HEK293 (cell line): ENCODE results near the gene CYP26B1.

ENCODE experiments used
- CTCF ChIA-PET: fragments of 350-600 bp; formaldehyde crosslinking; extraction: SDS; loops from one replicate; lab custom pipeline; 2021; ENCODE audit warnings: antibody characterized with exemption; lab: Yijun Ruan, JAX
- POLR2A ChIA-PET: fragments of 300-600 bp; formaldehyde crosslinking; extraction: SDS; loops from one replicate; lab custom pipeline; 2020; ENCODE audit warnings: antibody characterized with exemption, inconsistent platforms; lab: Yijun Ruan, JAX
- H3K27ac ChIP-seq: fragments of 200-500 bp; sonication (Bioruptor generic); 2 replicates; pipeline ENCODE4 v1.5.1; 2014; ENCODE audit warnings: low read depth, low read length, control low read depth, inconsistent platforms; ENCODE audit errors: extremely low read depth
- H3K36me3 ChIP-seq, 2 experiments: fragments of 200-500 bp in 1 of 2; sonication (Bioruptor generic) in 1 of 2; 1 replicate in 1 of 2; 2 replicates in 1 of 2; pipeline ENCODE4 v1.5.1; 2014 to 2017; ENCODE audit warnings: inconsistent platforms in 2 of 2, low read length in 2 of 2; ENCODE audit not compliant: control insufficient read depth in 2 of 2, insufficient read depth in 1 of 2
- H3K4me1 ChIP-seq: fragments of 200-500 bp; sonication (Bioruptor generic); 2 replicates; pipeline ENCODE4 v1.5.1; 2014; ENCODE audit warnings: mild to moderate bottlenecking, low read length, inconsistent platforms; ENCODE audit not compliant: control insufficient read depth, insufficient read depth
- H3K4me3 ChIP-seq: 2 replicates; pipeline ENCODE4 v1.5.1; 2011; ENCODE audit warnings: low read depth, mild to moderate bottlenecking, control low read depth, low read length, moderate library complexity
- H3K9me3 ChIP-seq: fragments of 200-500 bp; sonication (Bioruptor generic); 2 replicates; pipeline ENCODE4 v1.5.1; 2014; ENCODE audit warnings: low read depth, low read length, inconsistent platforms; ENCODE audit not compliant: control insufficient read depth, insufficient read depth
- EGR2 ChIP-seq: fragments of 450-650 bp; formaldehyde crosslinking; IDR thresholded peaks from 2 replicates; pipeline ENCODE4 v1.5.1; 2016; ENCODE audit warnings: low read depth, missing biosample characterization, missing genetic modification characterization
- HIC1 ChIP-seq: fragments of 450-650 bp; formaldehyde crosslinking; IDR thresholded peaks from 2 replicates; pipeline ENCODE4 v1.5.1; 2016; ENCODE audit warnings: missing biosample characterization, missing genetic modification characterization
- HOXA7 ChIP-seq: sonication (generic); formaldehyde crosslinking; IDR thresholded peaks from 2 replicates; pipeline ENCODE4 v1.8.1; 2022; ENCODE audit warnings: missing genetic modification reagents, borderline replicate concordance
- SCRT2 ChIP-seq: fragments of 450-650 bp; formaldehyde crosslinking; IDR thresholded peaks from 2 replicates; pipeline ENCODE4 v1.5.1; 2016; ENCODE audit warnings: missing biosample characterization, missing genetic modification characterization
- SETDB1 ChIP-seq: IDR thresholded peaks from one replicate; pipeline ENCODE4 v1.6.1; 2017; ENCODE audit warnings: mild to moderate bottlenecking, low read length, moderate library complexity, mixed read lengths; ENCODE audit not compliant: insufficient read length
- TCF7L2 ChIP-seq: IDR thresholded peaks from 2 replicates; pipeline ENCODE4 v1.6.1; 2011; ENCODE audit warnings: low read depth, mild to moderate bottlenecking, inconsistent platforms, low read length, moderate library complexity, borderline replicate concordance
- ZBTB48 ChIP-seq: fragments of 450-650 bp; formaldehyde crosslinking; IDR thresholded peaks from 2 replicates; pipeline ENCODE4 v1.5.1; 2016; ENCODE audit warnings: missing biosample characterization, missing genetic modification characterization
- ZIC2 ChIP-seq: fragments of 450-650 bp; formaldehyde crosslinking; IDR thresholded peaks from 2 replicates; pipeline ENCODE4 v1.5.1; 2016; ENCODE audit warnings: missing biosample characterization, missing genetic modification characterization
- ZNF133 ChIP-seq: fragments of 450-650 bp; formaldehyde crosslinking; IDR thresholded peaks from 2 replicates; pipeline ENCODE4 v1.5.1; 2016; ENCODE audit warnings: missing biosample characterization, missing genetic modification characterization
- ZNF140 ChIP-seq: fragments of 450-650 bp; formaldehyde crosslinking; IDR thresholded peaks from 2 replicates; pipeline ENCODE4 v1.5.1; 2016; ENCODE audit warnings: missing biosample characterization, missing genetic modification characterization
- ZNF148 ChIP-seq: fragments of 450-650 bp; formaldehyde crosslinking; IDR thresholded peaks from 2 replicates; pipeline ENCODE4 v1.5.0; 2017; ENCODE audit warnings: missing biosample characterization, missing genetic modification characterization, borderline replicate concordance
- ZNF16 ChIP-seq: fragments of 450-650 bp; formaldehyde crosslinking; IDR thresholded peaks from 2 replicates; pipeline ENCODE4 v1.5.1; 2016; ENCODE audit warnings: low read depth, missing biosample characterization, missing genetic modification characterization
- ZNF324 ChIP-seq: fragments of 450-650 bp; formaldehyde crosslinking; IDR thresholded peaks from 2 replicates; pipeline ENCODE4 v1.5.1; 2016; ENCODE audit warnings: missing biosample characterization, missing genetic modification characterization
- ZNF362 ChIP-seq: fragments of 450-650 bp; formaldehyde crosslinking; IDR thresholded peaks from 2 replicates; pipeline ENCODE4 v1.5.1; 2016; ENCODE audit warnings: missing biosample characterization, missing genetic modification characterization
- ZNF404 ChIP-seq: fragments of 450-650 bp; formaldehyde crosslinking; IDR thresholded peaks from 2 replicates; pipeline ENCODE4 v1.5.1; 2017; ENCODE audit warnings: missing biosample characterization, missing genetic modification characterization
- ZNF426 ChIP-seq: fragments of 450-650 bp; formaldehyde crosslinking; IDR thresholded peaks from 2 replicates; pipeline ENCODE4 v1.5.1; 2017; ENCODE audit warnings: missing biosample characterization, missing genetic modification characterization, mild to moderate bottlenecking, inconsistent platforms, moderate library complexity
- ZNF488 ChIP-seq: fragments of 450-650 bp; formaldehyde crosslinking; IDR thresholded peaks from 2 replicates; pipeline ENCODE4 v1.5.1; 2016; ENCODE audit warnings: missing biosample characterization, missing genetic modification characterization
- ZNF514 ChIP-seq: fragments of 450-650 bp; formaldehyde crosslinking; IDR thresholded peaks from 2 replicates; pipeline ENCODE4 v1.5.1; 2016; ENCODE audit warnings: missing biosample characterization, missing genetic modification characterization
- ZNF555 ChIP-seq: fragments of 450-650 bp; formaldehyde crosslinking; conservative IDR thresholded peaks from 2 replicates; pipeline ENCODE4 v1.5.1; 2017; ENCODE audit warnings: missing biosample characterization, mild to moderate bottlenecking, missing genetic modification characterization, inconsistent platforms
- ZNF654 ChIP-seq: fragments of 450-650 bp; formaldehyde crosslinking; IDR thresholded peaks from 2 replicates; pipeline ENCODE4 v1.5.1; 2016; ENCODE audit warnings: low read depth, missing biosample characterization, missing genetic modification characterization
- ZNF692 ChIP-seq: fragments of 450-650 bp; formaldehyde crosslinking; IDR thresholded peaks from 2 replicates; pipeline ENCODE4 v1.5.1; 2016; ENCODE audit warnings: missing biosample characterization, missing genetic modification characterization
- ZNF768 ChIP-seq: fragments of 450-650 bp; formaldehyde crosslinking; IDR thresholded peaks from 2 replicates; pipeline ENCODE4 v1.5.1; 2018; ENCODE audit warnings: missing biosample characterization, mild to moderate bottlenecking, missing genetic modification characterization
- ZSCAN5A ChIP-seq: fragments of 450-650 bp; formaldehyde crosslinking; IDR thresholded peaks from 2 replicates; pipeline ENCODE4 v1.5.1; 2016; ENCODE audit warnings: missing biosample characterization, missing genetic modification characterization

The CYP26B1 gene

GRCh38 chr2:72090781-72091482 lies 56.7 kb downstream of the CYP26B1 start:
- Histone ChIP-seq H3K27ac (no peak overlapping the region), H3K4me1 (no peaks in the 10 kb centered on the region), H3K36me3 (no peaks in the 10 kb centered on the region), H3K4me3 (no peak overlapping the region), H3K9me3 (no peaks in the 10 kb centered on the region)
- TF ChIP-seq ZNF488 (tag by site-specific recombination) (no peak), ZSCAN5A (tag by site-specific recombination) (no peak), ZNF426 (tag by site-specific recombination) (no peak), ZNF514 (tag by site-specific recombination) (no peak), ZBTB48 (no peak), ZNF148 (no peak), ZNF555 (tag by site-specific recombination) (no peak), SETDB1 (no peak), ZNF768 (tag by site-specific recombination) (no peak), ZNF324 (no peak), EGR2 (tag by site-specific recombination) (no peak), ZIC2 (tag by site-specific recombination) (no peak), TCF7L2 (no peak), ZNF692 (tag by site-specific recombination) (no peak), ZNF654 (tag by site-specific recombination) (no peak), ZNF404 (tag by site-specific recombination) (no peak)
- ChIA-PET CTCF (no interaction called here), POLR2A (no interaction called here)

- CTCF ChIA-PET, result no interaction called here
- no peak for TF ChIP-seq ZNF133 (tag by site-specific recombination)
- TF ChIP-seq SCRT2 (tag by site-specific recombination), result no peak
- no peak for TF ChIP-seq HIC1 (tag by site-specific recombination)
- TF ChIP-seq HOXA7 (CRISPR knock-in tag), result no peak
- TF ChIP-seq ZNF16, result no peak
- no peak for TF ChIP-seq ZNF140 (tag by site-specific recombination)
- no peak for TF ChIP-seq ZNF362 (tag by site-specific recombination)
- no peak for TF ChIP-seq ZNF148
Measured at GRCh38 chr2:72090271-72090720, 57.4 kb downstream of the CYP26B1 start.

More at GRCh38 chr2:72090271-72090720, 57.4 kb downstream of the CYP26B1 start:
- POLR2A ChIA-PET, result no interaction called here
- H3K36me3 ChIP-seq, result no peaks in the 10 kb centered on the region
- H3K9me3 ChIP-seq, result no peaks in the 10 kb centered on the region
- H3K4me1 ChIP-seq, result no peaks in the 10 kb centered on the region
- H3K4me3 ChIP-seq, result no peak overlapping the region
- H3K27ac ChIP-seq, result no peak overlapping the region
